Panc1 (cell line): ENCODE results near the gene BACE2. TPM values are rescaled to one million over a fixed set of nuclear protein-coding genes. Genes with fewer than 3 reads are reported as not detected.

Experiments used
- ATAC-seq: fragments of 200-7000 bp; cut with Tn5 transposase; 2 replicates; pipeline ENCODE4 v1.9.1; 2020; ENCODE audit warnings: mild to moderate bottlenecking, moderate library complexity
- BruUV-seq: library from RNA; stranded (reverse); fragments of 400-500 nt; replicated peaks from 2 replicates; lab custom pipeline; 2021; lab: Mats Ljungman, UMichigan
- CTCF ChIA-PET: fragments of 300-600 bp; sonication (Branson Sonifier 250); formaldehyde crosslinking; loops from one replicate; lab custom pipeline; 2022; ENCODE audit warnings: antibody characterized with exemption; lab: Charles Lee
- POLR2A ChIA-PET: fragments of 300-600 bp; sonication (Branson Sonifier 250); formaldehyde crosslinking; loops from one replicate; lab custom pipeline; 2022; ENCODE audit warnings: antibody characterized with exemption; lab: Charles Lee
- DNase-seq: peaks from one replicate; pipeline ENCODE4 v3.0.0-alpha.2; 2010; ENCODE audit warnings: low read depth, low spot score
- H3K27ac ChIP-seq: 2 replicates; pipeline ENCODE4 v1.5.1; 2011; ENCODE audit warnings: mild to moderate bottlenecking, low read length, inconsistent platforms
- H3K27me3 ChIP-seq: fragments of 200-500 bp; sonication (Bioruptor generic); 2 replicates; pipeline ENCODE4 v1.6.0; 2014; ENCODE audit warnings: low read length, inconsistent platforms; ENCODE audit not compliant: control insufficient read depth, insufficient read depth
- H3K36me3 ChIP-seq: fragments of 200-500 bp; sonication (Bioruptor generic); 2 replicates; pipeline ENCODE4 v1.5.1; 2014; ENCODE audit warnings: inconsistent platforms, mild to moderate bottlenecking, low read length, moderate library complexity; ENCODE audit not compliant: control insufficient read depth, insufficient read depth
- H3K4me1 ChIP-seq: 2 replicates; pipeline ENCODE4 v1.5.1; 2011; ENCODE audit warnings: inconsistent platforms, mild to moderate bottlenecking, low read length, moderate library complexity; ENCODE audit not compliant: control insufficient read depth, insufficient read depth
- H3K4me3 ChIP-seq, 2 experiments: 2 replicates each; pipeline ENCODE4 v1.5.1; 2011 to 2012; ENCODE audit warnings: low read depth in 2 of 2, low read length in 2 of 2, mild to moderate bottlenecking in 2 of 2, inconsistent platforms in 1 of 2, moderate library complexity in 1 of 2
- H3K9me3 ChIP-seq: fragments of 200-500 bp; sonication (Bioruptor generic); 2 replicates; pipeline ENCODE4 v1.5.1; 2014; ENCODE audit warnings: low read depth, mild to moderate bottlenecking, inconsistent platforms, low read length, moderate library complexity; ENCODE audit not compliant: control insufficient read depth, insufficient read depth
- POLR2AphosphoS5 ChIP-seq: IDR thresholded peaks from 2 replicates; pipeline ENCODE4 v1.6.1; 2012; ENCODE audit warnings: mild to moderate bottlenecking, low read depth, low read length, moderate library complexity
- SIN3A ChIP-seq: IDR thresholded peaks from 2 replicates; pipeline ENCODE4 v1.6.1; 2012; ENCODE audit warnings: low read depth, mild to moderate bottlenecking, low read length, moderate library complexity, borderline replicate concordance; ENCODE audit not compliant: insufficient read depth
- TCF7L2 ChIP-seq: IDR thresholded peaks from 2 replicates; pipeline ENCODE4 v1.6.1; 2011; ENCODE audit warnings: mild to moderate bottlenecking, low read depth, low read length, inconsistent platforms
- in situ Hi-C: cut with HindIII; loops from 2 replicates; pipeline ENCODE4 v1.10.0; 2016; ENCODE audit warnings: low sequenced_read_pairs, low pct_unique_long_range_greater_than_20kb
- intact Hi-C: fragments of 100-400 bp; cut with micrococcal nuclease; formaldehyde crosslinking; loops from one replicate; pipeline ENCODE4 v1.10.0; 2022; ENCODE audit not compliant: unreplicated experiment
- total RNA-seq: library from RNA; stranded (reverse); gene quantifications from one replicate; pipeline ENCODE4 v1.2.1, GENCODE V29; 2021; ENCODE audit not compliant: unreplicated experiment
- TF ChIP-seq, protein P1 (sequence below), 2 experiments: IDR thresholded peaks; 2 replicates each; pipeline ENCODE4 v1.6.1; 2011 to 2012; ENCODE audit warnings: low read depth in 2 of 2, control low read depth in 1 of 2, low read length in 1 of 2, mild to moderate bottlenecking in 1 of 2, moderate library complexity in 1 of 2; ENCODE audit not compliant: insufficient read depth in 1 of 2
- TF ChIP-seq, protein P2 (sequence below): fragments of 450-650 bp; IDR thresholded peaks from 2 replicates; pipeline ENCODE4 v1.5.1; 2017; ENCODE audit warnings: mild to moderate bottlenecking

The BACE2 gene
- total RNA-seq, 1 experiment from 2014 or later, result 16.3 TPM

DNA sequence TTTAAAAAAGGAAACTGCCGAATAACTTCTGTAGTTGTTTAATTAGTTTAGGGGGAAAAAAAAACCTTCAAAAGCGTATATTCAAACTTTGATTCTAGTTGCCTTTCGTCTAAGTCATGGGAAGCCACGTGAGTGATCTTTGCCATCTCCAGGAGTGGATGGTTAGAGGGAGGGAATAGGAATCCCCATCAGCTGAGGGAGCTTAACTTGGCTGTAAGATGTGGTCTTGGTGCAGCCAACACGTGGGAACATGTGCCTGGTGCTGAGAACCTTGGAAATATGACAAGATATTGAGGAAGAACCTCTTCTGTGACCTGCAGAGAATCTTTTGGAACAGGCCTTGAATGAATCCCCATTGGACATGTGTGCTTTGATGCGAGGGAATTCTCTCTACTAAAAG, 1.7 kb downstream of the BACE2 start:
- ChIA-PET POLR2A (no interaction called here), CTCF (no interaction called here)
- intact Hi-C loops (no loop called here), in situ Hi-C loops (no loop called here)
- H3K36me3 ChIP-seq, result no peaks in the 10 kb centered on the region
- H3K9me3 ChIP-seq, result no peaks in the 10 kb centered on the region
- TF ChIP-seq, protein P1, sequence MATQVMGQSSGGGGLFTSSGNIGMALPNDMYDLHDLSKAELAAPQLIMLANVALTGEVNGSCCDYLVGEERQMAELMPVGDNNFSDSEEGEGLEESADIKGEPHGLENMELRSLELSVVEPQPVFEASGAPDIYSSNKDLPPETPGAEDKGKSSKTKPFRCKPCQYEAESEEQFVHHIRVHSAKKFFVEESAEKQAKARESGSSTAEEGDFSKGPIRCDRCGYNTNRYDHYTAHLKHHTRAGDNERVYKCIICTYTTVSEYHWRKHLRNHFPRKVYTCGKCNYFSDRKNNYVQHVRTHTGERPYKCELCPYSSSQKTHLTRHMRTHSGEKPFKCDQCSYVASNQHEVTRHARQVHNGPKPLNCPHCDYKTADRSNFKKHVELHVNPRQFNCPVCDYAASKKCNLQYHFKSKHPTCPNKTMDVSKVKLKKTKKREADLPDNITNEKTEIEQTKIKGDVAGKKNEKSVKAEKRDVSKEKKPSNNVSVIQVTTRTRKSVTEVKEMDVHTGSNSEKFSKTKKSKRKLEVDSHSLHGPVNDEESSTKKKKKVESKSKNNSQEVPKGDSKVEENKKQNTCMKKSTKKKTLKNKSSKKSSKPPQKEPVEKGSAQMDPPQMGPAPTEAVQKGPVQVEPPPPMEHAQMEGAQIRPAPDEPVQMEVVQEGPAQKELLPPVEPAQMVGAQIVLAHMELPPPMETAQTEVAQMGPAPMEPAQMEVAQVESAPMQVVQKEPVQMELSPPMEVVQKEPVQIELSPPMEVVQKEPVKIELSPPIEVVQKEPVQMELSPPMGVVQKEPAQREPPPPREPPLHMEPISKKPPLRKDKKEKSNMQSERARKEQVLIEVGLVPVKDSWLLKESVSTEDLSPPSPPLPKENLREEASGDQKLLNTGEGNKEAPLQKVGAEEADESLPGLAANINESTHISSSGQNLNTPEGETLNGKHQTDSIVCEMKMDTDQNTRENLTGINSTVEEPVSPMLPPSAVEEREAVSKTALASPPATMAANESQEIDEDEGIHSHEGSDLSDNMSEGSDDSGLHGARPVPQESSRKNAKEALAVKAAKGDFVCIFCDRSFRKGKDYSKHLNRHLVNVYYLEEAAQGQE (IDR thresholded peaks at IDR 0.05; ENCODE audit: insufficient read depth in 1 of 2, low read depth in 2 of 2, low read length in 1 of 2), result no peak
- TF ChIP-seq SIN3A (no peak), POLR2AphosphoS5 (no peak)
- TSS peak; percentile 65 for BruUV-seq
- H3K4me1 ChIP-seq, result peaks cover 6% of the 10 kb centered on the region
- ATAC-seq (no peak), DNase-seq (no peak)
- H3K4me3 ChIP-seq, result no peak overlapping the region
- no peak overlapping the region for H3K27ac ChIP-seq
- H3K27me3 ChIP-seq, result no peaks in the 10 kb centered on the region

DNA sequence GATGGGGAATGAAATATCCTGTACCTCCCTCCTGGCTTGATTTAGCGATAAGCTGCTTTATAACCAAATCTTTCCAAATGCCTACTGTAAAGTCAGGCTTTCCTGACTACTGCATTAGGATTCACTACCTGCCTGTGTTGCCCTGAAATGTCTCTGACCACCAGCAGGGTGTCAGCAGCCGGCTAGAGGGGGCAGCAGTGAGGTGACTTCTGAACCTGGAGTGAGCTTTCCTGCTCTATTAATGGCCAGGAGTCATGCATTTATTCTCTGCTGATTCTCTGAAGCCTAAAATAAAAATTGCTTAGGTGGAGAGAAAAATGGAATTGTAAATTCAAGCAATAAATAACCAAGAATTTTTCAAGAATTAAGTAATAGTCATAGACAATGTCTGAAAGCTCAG, 2.5 kb downstream of the BACE2 start:
- TF ChIP-seq, protein P2, sequence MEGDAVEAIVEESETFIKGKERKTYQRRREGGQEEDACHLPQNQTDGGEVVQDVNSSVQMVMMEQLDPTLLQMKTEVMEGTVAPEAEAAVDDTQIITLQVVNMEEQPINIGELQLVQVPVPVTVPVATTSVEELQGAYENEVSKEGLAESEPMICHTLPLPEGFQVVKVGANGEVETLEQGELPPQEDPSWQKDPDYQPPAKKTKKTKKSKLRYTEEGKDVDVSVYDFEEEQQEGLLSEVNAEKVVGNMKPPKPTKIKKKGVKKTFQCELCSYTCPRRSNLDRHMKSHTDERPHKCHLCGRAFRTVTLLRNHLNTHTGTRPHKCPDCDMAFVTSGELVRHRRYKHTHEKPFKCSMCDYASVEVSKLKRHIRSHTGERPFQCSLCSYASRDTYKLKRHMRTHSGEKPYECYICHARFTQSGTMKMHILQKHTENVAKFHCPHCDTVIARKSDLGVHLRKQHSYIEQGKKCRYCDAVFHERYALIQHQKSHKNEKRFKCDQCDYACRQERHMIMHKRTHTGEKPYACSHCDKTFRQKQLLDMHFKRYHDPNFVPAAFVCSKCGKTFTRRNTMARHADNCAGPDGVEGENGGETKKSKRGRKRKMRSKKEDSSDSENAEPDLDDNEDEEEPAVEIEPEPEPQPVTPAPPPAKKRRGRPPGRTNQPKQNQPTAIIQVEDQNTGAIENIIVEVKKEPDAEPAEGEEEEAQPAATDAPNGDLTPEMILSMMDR, result peak; percentile 82
- no peak for TF ChIP-seq POLR2AphosphoS5
- Histone ChIP-seq H3K4me3 (no peak overlapping the region), H3K27me3 (no peaks in the 10 kb centered on the region), H3K36me3 (no peaks in the 10 kb centered on the region), H3K4me1 (peaks cover 6% of the 10 kb centered on the region), H3K9me3 (no peaks in the 10 kb centered on the region), H3K27ac (no peak overlapping the region)
- DNase-seq, result peak; percentile 8
- peak; percentile 60; the same call in 1 of the 2 replicates for ATAC-seq
- intact Hi-C loops, result no loop called here
- ChIA-PET POLR2A (no interaction called here), CTCF (no interaction called here)
- in situ Hi-C loops, result no loop called here
- BruUV-seq, result no TSS peak

DNA sequence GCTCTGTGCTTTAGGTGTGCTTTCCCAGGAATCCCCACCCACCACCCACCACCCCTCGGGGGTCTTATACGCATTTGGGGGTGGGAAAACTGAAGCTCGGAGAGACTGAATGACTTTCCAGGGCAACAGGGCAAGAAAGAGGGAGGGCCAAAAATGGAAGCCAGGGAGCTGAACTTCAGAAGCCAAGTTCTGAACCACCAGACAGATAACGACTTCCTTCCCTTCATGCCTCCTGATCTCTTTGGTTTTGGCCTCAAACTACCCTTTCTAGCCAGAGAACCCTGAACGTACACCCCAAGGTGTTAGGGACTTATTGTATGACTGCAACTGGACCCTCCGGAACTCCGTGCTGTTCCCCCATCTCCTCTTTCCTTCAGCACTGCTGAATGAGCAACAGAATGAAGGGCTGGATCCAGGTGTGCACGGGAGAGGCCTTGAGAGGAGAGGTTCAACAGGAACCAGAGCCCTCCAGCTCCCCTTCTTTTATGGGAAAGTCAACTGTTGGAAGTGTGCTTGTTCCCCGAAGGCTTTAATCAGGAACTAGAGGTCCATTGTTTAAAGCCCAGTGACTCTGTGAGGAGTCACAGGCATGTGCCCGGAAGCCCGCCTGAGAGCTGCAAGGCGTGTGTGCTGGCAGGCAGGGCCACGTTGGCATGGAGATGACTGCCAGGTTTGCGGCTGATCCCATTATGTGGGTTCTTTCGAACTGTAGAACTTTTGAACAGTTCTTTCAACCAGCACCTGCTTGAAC, 3.1 kb downstream of the BACE2 start:
- Histone ChIP-seq H3K4me1 (peaks cover 6% of the 10 kb centered on the region; the same call in 1 of the 2 replicates), H3K9me3 (no peaks in the 10 kb centered on the region), H3K27ac (no peak overlapping the region), H3K27me3 (no peaks in the 10 kb centered on the region), H3K36me3 (no peaks in the 10 kb centered on the region), H3K4me3 (no peak overlapping the region)
- ChIA-PET CTCF (no interaction called here), POLR2A (no interaction called here)
- in situ Hi-C loops (no loop called here), intact Hi-C loops (no loop called here)
- DNase-seq (no peak), ATAC-seq (no peak)
- TF ChIP-seq, protein P1 (IDR thresholded peaks at IDR 0.05; ENCODE audit: insufficient read depth in 1 of 2, low read depth in 2 of 2, low read length in 1 of 2), result no peak
- TF ChIP-seq SIN3A, result no peak
- TF ChIP-seq POLR2AphosphoS5, result no peak
- no peak for TF ChIP-seq TCF7L2
- TF ChIP-seq, protein P2, result no peak
- BruUV-seq, result no TSS peak
